NCI-H146 treated with DMSO at 0.1 percent for 48 hours (cell line): ENCODE results near the gene HMGA1.

Experiments used
- DNase-seq: peaks from one replicate; lab custom pipeline; 2025; ENCODE audit not compliant: unreplicated experiment; lab: John Stamatoyannopoulos, UW

HMGA1 gene, protein sequence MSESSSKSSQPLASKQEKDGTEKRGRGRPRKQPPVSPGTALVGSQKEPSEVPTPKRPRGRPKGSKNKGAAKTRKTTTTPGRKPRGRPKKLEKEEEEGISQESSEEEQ

DNA sequence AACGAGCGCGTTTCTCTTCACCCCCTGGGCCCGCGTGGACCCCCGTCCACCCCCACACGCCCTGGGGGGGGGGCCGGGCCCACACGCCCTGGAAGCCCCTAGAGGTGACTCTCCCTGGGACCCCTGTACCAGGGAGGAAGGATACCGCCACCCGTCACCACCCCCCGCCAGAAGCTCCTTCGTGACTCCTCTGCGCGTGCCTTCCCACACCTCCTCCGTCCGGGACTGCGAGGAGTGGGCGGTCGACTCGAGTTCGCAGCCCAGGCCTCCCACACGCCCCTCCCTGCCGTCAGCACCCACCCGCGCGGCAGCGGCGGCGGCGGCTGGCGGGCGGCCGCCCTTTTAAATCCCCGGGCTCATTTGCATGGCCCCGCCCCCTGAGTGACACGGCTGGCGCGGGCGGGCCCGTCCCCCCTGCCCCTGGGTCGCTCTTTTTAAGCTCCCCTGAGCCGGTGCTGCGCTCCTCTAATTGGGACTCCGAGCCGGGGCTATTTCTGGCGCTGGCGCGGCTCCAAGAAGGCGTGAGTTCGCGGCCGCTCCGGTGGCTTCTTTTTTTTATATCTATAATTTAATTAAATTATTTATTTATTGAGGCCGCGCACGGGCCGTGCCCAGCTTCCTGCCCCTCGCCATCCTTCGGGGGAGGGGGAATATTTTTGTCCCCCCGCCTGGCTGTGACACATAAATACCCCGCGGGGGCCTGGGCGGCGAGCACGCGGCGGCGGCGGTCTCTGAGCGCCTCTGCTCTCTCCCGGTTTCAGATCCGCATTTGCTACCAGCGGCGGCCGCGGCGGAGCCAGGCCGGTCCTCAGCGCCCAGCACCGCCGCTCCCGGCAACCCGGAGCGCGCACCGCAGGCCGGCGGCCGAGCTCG lies at the start of gene HMGA1:
TSS of gene HMGA1 (plus strand) at position 431 of the 873 bp plus-strand sequence. CDS start 3,908 bp downstream, outside the sequence.
- DNase-seq = peak; percentile 62

DNA sequence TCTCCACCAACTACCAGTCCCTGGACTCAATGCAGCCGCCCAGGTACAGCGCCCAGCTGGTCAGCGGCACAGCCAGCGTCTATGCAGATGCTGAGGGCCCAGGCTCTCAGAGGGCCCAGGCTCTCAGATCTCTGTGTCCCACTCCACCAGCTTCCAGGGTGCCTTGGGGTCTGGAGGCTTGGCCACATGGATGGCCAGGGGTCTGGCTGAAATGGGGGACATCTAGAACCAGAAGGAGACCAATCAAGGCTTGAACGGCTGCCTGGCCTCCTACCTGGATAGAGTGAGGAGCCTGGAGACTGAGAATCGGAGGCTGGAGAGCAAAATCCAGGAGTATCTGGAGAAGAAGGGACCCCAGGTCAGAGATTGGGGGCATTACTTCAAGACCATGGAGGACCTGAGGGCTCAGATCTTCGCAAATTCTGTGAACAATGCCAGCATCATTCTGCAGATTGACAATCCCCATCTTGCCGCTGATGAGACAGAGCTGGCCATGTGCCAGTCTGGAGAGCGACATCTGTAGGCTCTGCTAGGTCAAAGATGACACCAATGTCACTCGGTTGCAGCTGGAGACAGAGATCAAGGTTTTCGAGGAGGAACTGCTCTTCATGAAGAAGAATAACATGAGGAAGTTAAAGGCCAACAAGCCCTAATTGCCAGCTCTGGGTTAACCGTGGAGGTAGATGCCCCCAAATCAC lies 46.7 kb upstream of the HMGA1 start:
- no peak for DNase-seq

DNA sequence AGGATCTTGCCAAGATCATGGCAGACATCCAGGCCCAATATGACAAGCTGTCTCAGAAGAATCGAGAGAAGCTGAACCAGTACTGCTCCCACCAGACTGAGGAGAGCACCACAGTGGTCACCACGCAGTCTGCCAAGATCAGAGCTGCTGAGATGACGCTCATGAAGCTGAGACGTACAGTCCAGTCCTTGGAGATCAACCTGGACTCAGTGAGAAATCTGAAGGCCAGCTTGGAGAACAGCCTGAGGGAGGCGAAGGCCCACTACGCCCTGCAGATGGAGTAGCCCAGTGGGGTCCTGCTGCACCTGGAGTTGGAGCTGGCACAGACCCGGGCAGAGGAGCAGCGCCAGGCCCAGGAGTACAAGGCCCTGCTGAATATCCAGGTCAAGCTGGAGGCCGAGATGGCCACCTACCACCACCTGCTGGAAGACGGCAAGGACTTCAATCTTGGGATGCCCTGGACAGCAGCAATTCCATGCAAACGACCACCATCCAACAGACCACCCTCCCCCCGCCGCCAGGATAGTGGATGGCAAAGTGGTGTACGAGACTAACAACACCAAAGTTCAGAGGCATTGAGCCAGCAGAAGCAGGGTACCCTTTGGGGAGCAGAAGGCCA lies 46.1 kb upstream of the HMGA1 start:
- no peak for DNase-seq

DNA sequence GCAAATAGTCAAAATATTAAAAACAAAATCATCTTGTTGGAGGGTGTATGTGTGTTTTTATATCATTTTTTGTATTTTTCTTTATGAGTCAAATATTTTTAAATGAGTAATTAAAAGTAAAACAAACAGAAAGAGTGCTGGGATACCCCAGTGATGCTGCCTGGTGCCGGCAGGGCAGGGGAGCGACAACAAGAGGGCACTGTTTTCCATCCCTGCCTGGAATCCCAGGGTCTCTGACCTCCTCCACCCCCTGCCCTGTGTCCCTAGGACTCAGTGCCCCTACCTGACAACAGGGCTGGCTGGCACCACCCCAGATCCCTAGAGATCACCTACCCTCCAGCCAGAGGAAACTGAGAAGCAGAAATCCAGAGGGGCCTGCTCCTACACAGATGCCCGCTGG lies 41.9 kb upstream of the HMGA1 start:
- DNase-seq = no peak

DNA sequence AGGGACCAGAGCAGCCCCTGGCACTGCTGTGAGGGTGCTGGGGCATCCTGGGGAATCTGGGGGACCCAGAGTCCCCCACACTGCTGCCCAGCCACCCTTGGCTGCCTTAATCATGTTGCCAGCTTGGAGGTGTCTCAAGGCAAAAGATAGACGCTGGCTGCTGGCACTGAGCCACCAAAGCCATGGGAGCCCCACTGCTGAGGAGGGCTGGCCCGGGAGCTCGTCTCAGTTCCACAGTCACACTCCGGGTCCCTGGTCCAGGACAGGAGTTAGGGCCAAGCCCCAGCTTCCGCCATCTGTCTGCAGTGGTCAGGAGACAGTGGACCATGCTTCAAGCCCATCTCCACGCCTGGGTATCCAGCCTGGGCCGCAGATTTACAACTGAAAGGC lies 41.0 kb upstream of the HMGA1 start:
- DNase-seq = no peak

DNA sequence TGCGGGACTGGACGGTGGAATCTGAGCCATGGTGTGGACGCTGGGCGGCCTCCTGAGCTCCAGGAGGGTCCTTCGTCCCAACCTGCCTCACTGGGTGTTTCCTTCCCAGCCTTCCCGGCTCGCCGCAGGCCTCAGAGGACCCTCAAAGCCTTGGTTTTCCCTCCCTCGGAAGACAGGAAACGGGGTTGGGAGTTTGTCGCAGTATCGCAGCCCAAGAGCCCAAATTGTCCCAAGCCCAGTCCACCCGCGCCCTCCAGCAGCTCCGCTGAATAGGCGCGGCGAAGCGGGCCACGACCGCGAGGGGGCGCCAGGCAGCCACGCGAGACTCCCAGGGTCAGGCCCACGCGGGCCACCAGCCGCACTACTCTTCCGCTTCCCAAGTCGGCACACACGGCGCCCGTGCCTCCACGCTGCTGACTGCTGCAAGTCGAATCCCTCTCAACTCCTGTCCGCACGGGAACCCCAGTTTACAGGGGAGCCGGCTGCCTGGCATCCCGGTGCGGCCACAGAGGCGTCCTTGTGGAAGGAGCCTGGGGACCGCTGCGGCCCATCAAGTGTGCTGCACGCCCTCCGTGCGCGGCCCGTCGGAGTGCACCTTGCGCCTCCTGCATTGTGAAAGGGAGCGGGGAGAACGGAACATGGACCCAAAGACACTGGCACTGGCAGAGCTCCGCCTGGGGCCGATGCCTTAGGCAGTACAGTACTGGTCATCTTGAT lies 40.4 kb upstream of the HMGA1 start:
- peak; percentile 36 for DNase-seq

DNA sequence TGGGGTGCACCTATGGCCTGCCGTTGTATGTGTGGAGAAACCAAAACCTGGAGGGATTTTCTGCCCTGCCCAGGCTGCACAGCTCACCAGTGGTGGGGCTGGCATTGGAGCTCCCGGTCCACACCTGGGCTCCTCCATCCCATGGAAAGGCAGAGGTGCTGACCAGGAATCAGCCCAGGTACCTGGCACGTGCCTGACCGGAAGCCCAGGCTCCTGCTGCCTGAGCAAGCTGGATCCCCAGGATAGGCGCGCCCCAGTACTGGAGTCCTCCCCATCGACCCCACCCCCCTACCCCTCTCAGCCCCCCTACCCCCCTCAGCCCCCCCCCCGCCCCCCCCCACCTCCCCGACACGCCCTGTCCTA lies 39.9 kb upstream of the HMGA1 start:
- DNase-seq = no peak

DNA sequence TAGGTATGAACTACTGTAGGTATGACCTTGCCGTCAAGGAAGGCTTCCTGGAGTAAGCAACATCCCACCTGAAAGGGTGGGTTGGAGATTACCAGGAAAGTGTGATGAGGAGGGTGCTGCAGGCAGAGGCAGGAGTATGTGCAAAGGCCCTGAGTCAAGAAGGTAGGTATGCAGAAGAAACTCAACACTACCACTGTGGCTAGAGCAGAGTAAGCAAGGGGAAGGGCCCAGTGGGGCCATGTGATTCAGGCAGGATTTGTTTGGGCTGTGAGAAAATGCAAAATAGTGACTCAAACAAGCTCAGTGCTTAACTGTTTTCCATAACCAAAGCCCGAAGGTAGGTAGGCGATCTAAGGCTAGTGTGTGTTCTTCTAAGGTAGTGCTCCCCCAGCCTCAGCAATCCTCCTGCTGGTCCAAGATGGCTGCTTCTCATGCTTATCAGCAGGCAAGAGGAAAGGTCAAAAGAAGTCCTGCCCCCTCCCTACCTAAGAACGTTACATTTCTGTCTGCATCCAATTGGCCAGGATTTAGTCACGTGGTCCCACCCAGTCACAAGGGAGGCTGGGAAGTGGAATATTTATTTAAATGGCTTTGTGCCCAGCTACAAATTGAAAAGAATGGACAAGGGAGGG lies 36.2 kb upstream of the HMGA1 start:
- DNase-seq = no peak

DNA sequence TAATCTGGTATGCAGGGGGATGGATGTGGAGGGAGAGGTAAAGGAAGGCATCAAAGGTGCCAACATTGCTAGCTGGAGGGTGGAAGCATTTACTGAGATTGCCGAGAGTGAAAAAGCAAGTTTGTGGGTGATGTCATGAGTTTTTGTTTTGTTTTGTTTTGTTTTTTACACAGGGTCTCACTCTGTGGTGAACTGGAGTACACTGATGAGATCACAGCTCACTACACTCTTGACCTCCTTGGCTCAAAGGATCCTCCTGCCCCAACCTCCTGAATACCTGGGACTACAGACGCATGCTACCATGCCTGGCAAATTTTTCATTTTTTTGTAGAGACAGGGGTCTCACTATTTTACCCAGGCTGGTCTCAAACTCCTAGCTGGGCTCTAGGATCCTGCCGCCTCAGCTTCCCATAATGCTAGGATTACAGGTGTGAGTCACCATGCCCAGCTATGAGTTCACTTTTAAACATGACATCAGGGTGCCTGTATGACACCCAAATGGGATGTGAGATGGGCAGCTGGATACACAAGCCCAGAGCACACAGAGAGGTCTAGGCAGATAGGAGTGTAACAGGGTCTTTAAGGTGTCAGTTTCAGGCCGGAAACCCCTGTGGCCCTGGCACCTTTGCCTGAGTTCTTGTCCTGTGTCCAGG lies 35.1 kb upstream of the HMGA1 start:
- no peak for DNase-seq

DNA sequence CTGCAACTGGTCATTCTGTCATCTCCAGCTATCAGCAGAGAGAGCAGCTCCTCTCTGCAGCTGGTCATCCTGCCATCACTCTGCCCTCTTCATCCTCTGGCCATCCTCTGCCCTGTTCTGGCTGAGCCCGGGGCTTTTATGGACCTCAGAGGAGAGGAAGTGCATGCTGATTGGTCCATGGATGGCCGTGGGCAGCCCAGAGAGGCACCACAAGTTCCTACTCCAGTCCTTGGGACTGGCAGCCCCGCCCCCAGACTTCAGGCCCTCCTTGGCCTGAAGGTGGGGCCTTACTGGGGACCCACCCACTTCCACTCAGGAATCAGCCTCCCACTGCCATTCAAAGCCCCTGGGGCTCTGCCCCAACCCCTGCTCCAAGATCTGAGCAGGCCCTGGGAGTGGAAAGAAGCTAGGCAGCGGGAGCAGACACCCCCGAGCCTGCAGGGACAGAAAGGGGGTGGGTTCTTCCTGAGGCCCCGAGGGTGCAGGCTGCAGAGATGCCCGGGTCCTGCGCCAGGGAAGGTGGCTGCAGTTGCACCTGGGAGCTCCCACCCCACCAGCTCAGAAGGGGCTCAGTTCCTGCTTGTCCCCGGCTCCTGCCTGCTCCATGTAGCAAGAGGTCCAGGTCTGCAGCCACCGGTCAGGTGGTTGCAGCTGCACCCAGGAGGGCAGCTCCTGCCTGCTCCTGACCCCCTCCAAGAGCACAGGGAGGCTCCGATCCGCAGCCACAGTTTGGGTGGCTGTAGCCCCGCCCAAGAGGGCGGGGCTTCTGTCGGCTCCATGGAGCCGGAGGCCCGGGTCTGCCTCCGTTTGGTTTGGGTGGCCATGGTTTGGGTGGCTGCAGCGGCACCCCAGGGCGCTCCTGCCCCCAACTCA lies 34.1 kb upstream of the HMGA1 start:
- DNase-seq = no peak

DNA sequence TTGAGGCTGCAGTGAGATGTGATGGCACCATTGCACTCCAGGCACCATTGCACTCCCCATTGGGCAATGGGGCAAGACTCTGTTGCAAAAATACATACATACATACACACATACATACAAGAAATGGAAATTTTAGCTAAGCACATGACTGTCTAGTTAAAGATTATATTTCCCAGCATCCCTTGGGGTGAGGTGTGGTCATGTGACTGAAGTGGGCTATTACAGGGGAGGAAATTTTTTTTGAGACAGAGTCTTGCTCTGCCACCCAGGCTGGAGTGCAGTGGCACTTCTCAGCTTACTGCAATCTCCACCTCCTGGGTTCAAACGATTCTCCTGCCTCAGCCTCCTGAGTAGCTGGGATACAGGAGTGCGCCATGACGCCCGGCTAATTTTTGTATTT lies 32.0 kb upstream of the HMGA1 start:
- no peak for DNase-seq

DNA sequence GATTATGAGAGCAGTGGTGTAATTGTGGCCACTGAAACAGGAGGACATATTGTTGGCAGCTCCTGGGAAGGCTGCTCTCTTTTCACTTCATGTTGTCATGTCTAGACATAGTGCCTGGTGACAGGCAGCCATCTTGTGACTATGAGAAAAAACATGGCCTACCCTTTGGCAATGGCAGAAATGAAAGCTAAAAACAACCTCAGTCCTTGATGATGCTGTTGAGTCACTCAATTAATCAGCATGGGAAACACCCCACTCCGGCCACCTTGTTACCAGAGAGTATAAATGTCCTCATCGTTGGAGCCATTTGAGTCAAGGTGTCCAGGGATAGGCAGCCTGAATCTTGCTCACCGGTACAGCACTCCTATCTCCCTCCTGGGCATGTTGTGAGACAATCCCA lies 31.2 kb upstream of the HMGA1 start:
- no peak for DNase-seq

DNA sequence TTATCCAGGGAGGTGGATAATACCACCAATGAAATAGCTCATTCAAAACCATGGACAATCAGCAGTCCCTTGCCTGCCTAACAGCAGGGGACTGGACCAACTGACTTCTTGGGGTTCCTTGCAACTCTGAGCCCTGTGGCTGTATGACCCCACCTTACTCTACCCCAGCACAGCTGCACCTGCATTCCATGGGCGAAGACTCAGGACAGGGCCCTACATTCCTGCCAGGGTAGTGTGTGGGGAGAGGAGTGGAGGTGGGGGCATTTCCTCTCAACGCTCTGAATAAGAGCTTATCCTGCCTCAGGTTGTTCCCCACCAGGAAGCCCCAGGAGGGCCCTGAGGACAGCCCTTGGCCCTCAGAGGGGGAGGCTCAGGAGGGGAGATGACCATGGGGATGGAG lies 30.8 kb upstream of the HMGA1 start:
- no peak for DNase-seq

DNA sequence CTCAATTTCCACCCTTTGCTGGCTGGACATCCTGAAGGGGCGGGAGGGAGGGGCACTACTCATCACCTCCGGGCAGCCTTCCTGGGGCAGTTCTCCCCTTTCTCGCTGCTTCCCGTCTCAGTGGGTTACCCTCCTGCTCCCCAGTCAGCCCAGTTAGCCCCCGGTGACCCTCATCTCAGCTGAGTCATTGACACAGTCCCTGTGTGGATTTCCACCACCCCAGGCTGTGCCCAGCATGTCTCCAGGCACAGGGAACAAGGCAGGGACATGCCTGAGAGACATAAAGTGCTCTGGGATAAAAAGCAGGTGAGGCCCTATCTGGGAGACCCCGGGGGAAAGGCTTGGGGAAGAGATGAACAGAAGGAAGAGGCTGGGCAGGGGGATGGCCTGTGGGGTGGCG lies 29.9 kb upstream of the HMGA1 start:
- DNase-seq = no peak

DNA sequence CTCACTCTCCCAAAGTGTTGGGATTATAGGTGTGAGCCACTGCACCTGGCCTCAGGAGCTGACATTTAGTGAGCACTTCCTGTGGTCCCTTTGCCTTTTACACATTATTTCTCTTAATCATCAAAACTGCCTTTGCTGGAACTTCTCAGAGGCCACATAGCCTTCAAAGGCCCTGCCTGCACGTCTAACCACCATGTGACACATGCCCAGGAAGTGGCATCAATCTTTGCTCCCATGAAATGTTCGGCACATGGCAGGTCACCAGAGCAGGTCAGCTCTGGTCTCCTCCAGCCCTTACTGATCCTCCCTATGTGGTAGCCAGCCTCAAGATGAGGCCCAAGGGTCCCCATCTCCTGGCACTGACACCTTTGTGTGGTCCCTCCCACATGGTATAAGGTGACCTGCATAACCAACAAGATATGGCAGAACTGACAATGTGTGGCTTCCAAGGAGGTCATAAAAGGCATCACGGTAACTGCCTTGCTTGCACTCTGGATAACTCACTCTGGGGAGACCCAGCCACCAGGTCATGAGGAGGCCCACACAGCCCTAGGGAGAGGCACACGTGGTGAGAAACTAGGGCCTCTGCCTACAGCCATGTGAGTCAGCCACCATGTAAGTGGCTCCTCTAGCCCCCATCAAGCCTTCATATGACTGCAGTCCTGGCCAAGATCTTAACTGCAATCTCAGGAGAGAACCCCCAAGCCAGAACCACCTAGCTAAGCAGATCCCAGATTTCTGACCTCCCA lies 28.8 kb upstream of the HMGA1 start:
- no peak for DNase-seq

DNA sequence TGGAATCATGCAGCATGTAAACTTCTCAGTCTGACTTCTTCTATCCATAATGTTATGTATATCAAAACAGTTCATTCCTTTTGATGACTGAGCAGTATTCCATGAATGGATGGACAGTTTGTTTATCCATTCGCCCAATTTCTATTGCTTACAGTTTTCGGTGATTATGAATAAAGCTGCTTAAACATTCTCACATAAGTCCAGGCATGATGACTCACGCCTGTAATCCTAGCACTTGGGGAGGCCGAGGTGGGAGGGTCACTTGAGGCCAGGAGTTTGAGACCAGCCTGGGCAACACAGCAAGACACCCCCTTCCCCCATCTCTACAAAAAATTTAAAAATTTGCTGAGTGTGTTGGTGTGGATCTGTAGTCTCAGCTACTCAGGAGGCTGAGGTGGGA lies 22.9 kb upstream of the HMGA1 start:
- no peak for DNase-seq

DNA sequence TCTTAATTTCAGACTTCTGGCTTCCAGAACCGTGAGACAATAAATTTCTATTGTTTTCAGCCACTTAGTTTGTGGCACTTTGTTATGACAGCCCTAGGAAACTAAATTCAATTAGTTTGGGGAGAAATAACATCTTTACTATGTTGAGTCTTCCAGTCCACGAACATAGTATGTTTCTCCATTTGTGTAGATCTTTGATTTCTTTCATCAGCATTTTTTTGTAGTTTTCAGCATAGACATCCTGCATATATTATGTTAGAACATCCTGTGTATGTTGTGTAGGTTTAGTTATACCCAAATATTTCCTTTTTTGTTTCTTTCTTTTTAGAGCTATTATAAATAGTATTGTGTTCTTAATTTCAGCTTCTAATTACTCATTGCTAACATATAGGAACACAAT lies 18.0 kb upstream of the HMGA1 start:
- no peak for DNase-seq

DNA sequence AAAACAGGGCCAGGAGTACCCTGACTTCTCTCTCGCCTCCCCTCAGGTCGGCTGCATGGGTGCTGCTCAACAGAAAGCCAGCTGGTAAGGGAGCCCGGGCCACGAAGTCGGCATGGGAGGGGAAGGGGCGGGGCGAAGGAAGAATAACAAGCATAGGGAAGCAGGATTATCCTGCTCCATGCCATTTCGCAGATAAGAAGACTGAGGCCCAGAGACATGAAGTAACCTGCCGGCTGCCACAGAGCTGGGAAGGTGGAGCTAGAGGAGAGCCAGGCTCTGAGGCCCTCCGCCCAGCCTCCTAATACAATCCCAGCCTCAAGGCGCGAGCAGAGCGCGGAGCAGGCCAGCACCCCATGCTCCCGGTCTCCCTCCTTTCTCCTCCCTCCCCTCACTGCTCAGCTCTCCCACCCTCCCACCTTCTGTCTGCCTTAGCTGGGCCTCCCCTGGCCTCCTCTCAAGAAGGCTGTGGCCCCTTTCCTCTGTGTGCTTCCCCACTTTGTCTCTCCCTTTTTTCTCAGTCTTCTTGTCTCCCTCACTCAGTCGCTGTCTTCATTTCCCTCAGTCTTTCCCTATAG lies 13.2 kb upstream of the HMGA1 start:
- DNase-seq = no peak
